Activated CD4-positive, alpha-beta T cell treated with anti-CD3 and anti-CD28 coated beads, Interleukin-2, amount 50 U/mL, for 48 hours (primary cell): Measurements from ENCODE around the gene SPSB3.
A peak's percentile ranks its signal among the peaks of the same experiment; 100 is the strongest.

ENCODE experiments used
- DNase-seq, 2 experiments: peaks; one replicate each; pipeline ENCODE4 v3.0.0-alpha.2; 2020

Gene SPSB3

GRCh38 chr16:1782408-1783264, at the start of gene SPSB3, which contains the start of gene NUBP2:
SPSB3 (minus strand) TSS chr16:1782571; CDS start chr16:1781483, 1,088 bp downstream.
NUBP2 (plus strand) TSS chr16:1782960; CDS start chr16:1783021, 61 bp downstream.
- DNase-seq, result peak; percentile 98 to 99

- DNase-seq, result no peak
Measured at GRCh38 chr16:1831186-1832075, 49.1 kb upstream of the SPSB3 start.

- no peak for DNase-seq
Measured at GRCh38 chr16:1830213-1830612, 47.8 kb upstream of the SPSB3 start.

GRCh38 chr16:1828645-1829410, 46.5 kb upstream of the SPSB3 start:
- no peak for DNase-seq

GRCh38 chr16:1826691-1827573, 44.6 kb upstream of the SPSB3 start, which contains the start of the genes FAHD1 and HAGH:
FAHD1 (plus strand) TSS chr16:1827206; CDS start chr16:1827239, 33 bp downstream.
HAGH (minus strand) TSS chr16:1826825; CDS start chr16:1826787, 38 bp downstream.
- peak; percentile 89 to 92 for DNase-seq

- peak; percentile 66 to 68 for DNase-seq
Measured at GRCh38 chr16:1825864-1826690, 43.7 kb upstream of the SPSB3 start.

- no peak for DNase-seq
Measured at GRCh38 chr16:1825381-1825863, 43.1 kb upstream of the SPSB3 start.

- peak in 1 of 2 experiments; percentile 9 for DNase-seq
Measured at GRCh38 chr16:1823821-1824220, 41.5 kb upstream of the SPSB3 start.

- DNase-seq, result no peak
Measured at GRCh38 chr16:1822801-1823200, 40.4 kb upstream of the SPSB3 start.

- DNase-seq, result no peak
Measured at GRCh38 chr16:1821861-1822611, 39.7 kb upstream of the SPSB3 start.

- DNase-seq, result no peak
Measured at GRCh38 chr16:1820946-1821290, 38.5 kb upstream of the SPSB3 start.

GRCh38 chr16:1820096-1820945, 38.0 kb upstream of the SPSB3 start:
- DNase-seq, result no peak

- no peak for DNase-seq
Measured at GRCh38 chr16:1819611-1820010, 37.2 kb upstream of the SPSB3 start.

- no peak for DNase-seq
Measured at GRCh38 chr16:1818873-1819525, 36.6 kb upstream of the SPSB3 start.

- no peak for DNase-seq
Measured at GRCh38 chr16:1818204-1818872, 36.0 kb upstream of the SPSB3 start.

GRCh38 chr16:1817716-1818115, 35.3 kb upstream of the SPSB3 start:
- DNase-seq, result no peak

GRCh38 chr16:1817276-1817589, 34.9 kb upstream of the SPSB3 start:
- DNase-seq, result no peak
